ENCODE results near the gene ZFC3H1. TPM values are rescaled to one million over a fixed set of nuclear protein-coding genes. Genes with fewer than 3 reads are reported as not detected.

The ZFC3H1 gene
- total and polyA plus RNA-seq, 2 of the 4 experiments (the other 2 are of a cell fraction): 16.8 to 23.3 TPM

DNA sequence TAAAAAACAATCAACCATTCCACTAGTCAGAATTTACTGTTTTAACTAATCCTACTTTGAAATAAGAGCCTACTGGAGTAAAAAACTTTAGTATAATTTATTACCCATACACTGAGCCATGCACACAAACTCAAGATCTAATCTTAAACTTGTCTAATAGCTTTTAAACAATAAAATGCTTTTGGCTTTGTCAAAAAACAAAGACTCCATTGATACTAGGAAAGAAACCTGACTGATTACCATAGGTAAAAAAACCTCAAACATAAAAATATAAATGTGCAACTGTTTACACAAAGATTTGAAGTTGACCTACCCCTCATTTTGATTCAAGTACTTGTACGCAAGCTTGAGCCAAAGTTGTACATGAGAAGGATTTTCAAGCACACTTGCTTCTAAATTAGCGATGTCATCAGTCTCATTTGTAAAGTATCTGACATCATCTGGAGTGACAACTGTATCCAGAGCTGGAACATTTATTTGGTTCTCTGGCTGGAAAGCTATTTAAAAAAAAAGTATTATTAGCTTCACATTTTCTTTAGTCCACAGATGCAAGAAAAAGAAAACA, 36.1 kb downstream of the ZFC3H1 start:
- no peak overlapping the region for H2AK9ac ChIP-seq (replicated peaks; ENCODE audit: low read depth, low read length, poor library complexity)
- TF ChIP-seq CHD1 (IDR thresholded peaks at IDR 0.05; ENCODE audit: low read depth, low read length): no peak
- TF ChIP-seq, protein P1, sequence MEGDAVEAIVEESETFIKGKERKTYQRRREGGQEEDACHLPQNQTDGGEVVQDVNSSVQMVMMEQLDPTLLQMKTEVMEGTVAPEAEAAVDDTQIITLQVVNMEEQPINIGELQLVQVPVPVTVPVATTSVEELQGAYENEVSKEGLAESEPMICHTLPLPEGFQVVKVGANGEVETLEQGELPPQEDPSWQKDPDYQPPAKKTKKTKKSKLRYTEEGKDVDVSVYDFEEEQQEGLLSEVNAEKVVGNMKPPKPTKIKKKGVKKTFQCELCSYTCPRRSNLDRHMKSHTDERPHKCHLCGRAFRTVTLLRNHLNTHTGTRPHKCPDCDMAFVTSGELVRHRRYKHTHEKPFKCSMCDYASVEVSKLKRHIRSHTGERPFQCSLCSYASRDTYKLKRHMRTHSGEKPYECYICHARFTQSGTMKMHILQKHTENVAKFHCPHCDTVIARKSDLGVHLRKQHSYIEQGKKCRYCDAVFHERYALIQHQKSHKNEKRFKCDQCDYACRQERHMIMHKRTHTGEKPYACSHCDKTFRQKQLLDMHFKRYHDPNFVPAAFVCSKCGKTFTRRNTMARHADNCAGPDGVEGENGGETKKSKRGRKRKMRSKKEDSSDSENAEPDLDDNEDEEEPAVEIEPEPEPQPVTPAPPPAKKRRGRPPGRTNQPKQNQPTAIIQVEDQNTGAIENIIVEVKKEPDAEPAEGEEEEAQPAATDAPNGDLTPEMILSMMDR (conservative IDR thresholded peaks at IDR 0.05; ENCODE audit: low read depth, low read length): no peak
- TF ChIP-seq MAFK (IDR thresholded peaks at IDR 0.05; ENCODE audit: low read depth, low read length): no peak
- TF ChIP-seq, protein P2, sequence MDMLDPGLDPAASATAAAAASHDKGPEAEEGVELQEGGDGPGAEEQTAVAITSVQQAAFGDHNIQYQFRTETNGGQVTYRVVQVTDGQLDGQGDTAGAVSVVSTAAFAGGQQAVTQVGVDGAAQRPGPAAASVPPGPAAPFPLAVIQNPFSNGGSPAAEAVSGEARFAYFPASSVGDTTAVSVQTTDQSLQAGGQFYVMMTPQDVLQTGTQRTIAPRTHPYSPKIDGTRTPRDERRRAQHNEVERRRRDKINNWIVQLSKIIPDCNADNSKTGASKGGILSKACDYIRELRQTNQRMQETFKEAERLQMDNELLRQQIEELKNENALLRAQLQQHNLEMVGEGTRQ (IDR thresholded peaks at IDR 0.05; ENCODE audit: low read depth, low read length): no peak
- TF ChIP-seq RFX5 (IDR thresholded peaks at IDR 0.05; ENCODE audit: low read depth, low read length): no peak
- no peak for TF ChIP-seq CEBPB (IDR thresholded peaks at IDR 0.05; ENCODE audit: low read depth, low read length)
- no peak for TF ChIP-seq MXI1 (IDR thresholded peaks at IDR 0.05; ENCODE audit: borderline replicate concordance, low read depth, low read length)
- no peak for TF ChIP-seq RAD21 (IDR thresholded peaks at IDR 0.05; ENCODE audit: low read length)
- no peak for TF ChIP-seq RCOR1 (IDR thresholded peaks at IDR 0.05; ENCODE audit: insufficient replicate concordance, low read length)
- no peak for TF ChIP-seq POLR2A (IDR thresholded peaks at IDR 0.05; ENCODE audit: low read depth, low read length)
- no peak for TF ChIP-seq MAZ (IDR thresholded peaks at IDR 0.05; ENCODE audit: borderline replicate concordance, low read depth, low read length)
- TF ChIP-seq, protein P3, sequence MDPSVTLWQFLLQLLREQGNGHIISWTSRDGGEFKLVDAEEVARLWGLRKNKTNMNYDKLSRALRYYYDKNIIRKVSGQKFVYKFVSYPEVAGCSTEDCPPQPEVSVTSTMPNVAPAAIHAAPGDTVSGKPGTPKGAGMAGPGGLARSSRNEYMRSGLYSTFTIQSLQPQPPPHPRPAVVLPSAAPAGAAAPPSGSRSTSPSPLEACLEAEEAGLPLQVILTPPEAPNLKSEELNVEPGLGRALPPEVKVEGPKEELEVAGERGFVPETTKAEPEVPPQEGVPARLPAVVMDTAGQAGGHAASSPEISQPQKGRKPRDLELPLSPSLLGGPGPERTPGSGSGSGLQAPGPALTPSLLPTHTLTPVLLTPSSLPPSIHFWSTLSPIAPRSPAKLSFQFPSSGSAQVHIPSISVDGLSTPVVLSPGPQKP (IDR thresholded peaks at IDR 0.05; ENCODE audit: borderline replicate concordance, low read depth, low read length): no peak
- no peak overlapping the region for H3K4me3 ChIP-seq (ENCODE audit: insufficient read depth, low read depth, low read length)
- H3K4ac ChIP-seq (ENCODE audit: low read depth, low read length): no peak overlapping the region
- no peak overlapping the region for H3K4me2 ChIP-seq (ENCODE audit: low read depth, low read length)
- DNase-seq (no peak), ATAC-seq (ENCODE audit: low read depth) (no peak)
- no peak overlapping the region for H3K23ac ChIP-seq (ENCODE audit: low read depth, low read length)
- no CpG with 5 or more reads among the region's 2 CpGs for WGBS, 2 experiments (ENCODE audit: extremely low coverage in 2 of 2, insufficient read length in 1 of 2)
- in situ Hi-C loops (cut with MboI; ENCODE audit: low sequenced_read_pairs): no loop called here
- no peak overlapping the region for H2AFZ ChIP-seq (replicated peaks; ENCODE audit: low read length, poor library complexity)
- intact Hi-C loops (cut with micrococcal nuclease): no loop called here
- no peak overlapping the region for H4K91ac ChIP-seq (ENCODE audit: insufficient read depth, low read depth, low read length)
- ChIA-PET POLR2A (ENCODE audit: unreplicated experiment) (no interaction called here), CTCF (interaction anchor here (1.0 kb wide), 2 partner anchors 9 to 119 kb away, joined by 3 to 6 read pairs; no protein-coding TSS in a partner anchor)
- H3K4me1 ChIP-seq (ENCODE audit: control insufficient read depth, insufficient read depth, low read length): peaks cover 2% of the 10 kb centered on the region; the same call in 1 of the 2 replicates
- no peaks in the 10 kb centered on the region for H3K27me3 ChIP-seq (ENCODE audit: control insufficient read depth, insufficient read depth, low read length)
- H2BK20ac ChIP-seq (ENCODE audit: low read depth, low read length): no peak overlapping the region
- H3K18ac ChIP-seq (ENCODE audit: low read depth, low read length): no peak overlapping the region
- no peak overlapping the region for H2BK15ac ChIP-seq (ENCODE audit: low read depth, low read length)
- peaks cover 8% of the 10 kb centered on the region; the same call in 1 of the 2 replicates for H4K20me1 ChIP-seq (ENCODE audit: insufficient read depth, low read length)
- H4K5ac ChIP-seq (ENCODE audit: low read depth, low read length): no peak overlapping the region
- no peaks in the 10 kb centered on the region for H3K9me3 ChIP-seq (ENCODE audit: control insufficient read depth, insufficient read depth, low read length)
- H3K79me1 ChIP-seq (ENCODE audit: low read depth in 1 of 2, low read length in 2 of 2): peaks cover 7 to 15% of the 10 kb centered on the region in 2 experiments; a peak in 3 of 4 replicates
- no peak overlapping the region for H2AK5ac ChIP-seq (ENCODE audit: low read depth, low read length)
- no peak overlapping the region for H3K56ac ChIP-seq (ENCODE audit: extremely low read depth, insufficient read depth, low read length)
- no peak overlapping the region for H2BK5ac ChIP-seq (ENCODE audit: low read depth, low read length, poor library complexity, severe bottlenecking)
- no TSS peak for BruUV-seq (replicated peaks)
- no peaks in the 10 kb centered on the region for H3K9me1 ChIP-seq (ENCODE audit: insufficient read depth, low read length)
- H3K14ac ChIP-seq (replicated peaks; ENCODE audit: low read depth, low read length): no peak overlapping the region
- no peak overlapping the region for H4K8ac ChIP-seq (ENCODE audit: low read depth in 2 of 2, low read length in 2 of 2)
- no peak overlapping the region for H3K27ac ChIP-seq (ENCODE audit: insufficient read depth, low read length)
- H3K9ac ChIP-seq (ENCODE audit: low read depth, low read length): no peak overlapping the region
- dilution Hi-C loops (cut with HindIII; ENCODE audit: low sequenced_read_pairs, unreplicated experiment): no loop called here
- no peak overlapping the region for H2BK120ac ChIP-seq (ENCODE audit: low read depth, low read length)
- peaks cover 43% of the 10 kb centered on the region for H3K36me3 ChIP-seq (ENCODE audit: control insufficient read depth, insufficient read depth, low read length)

All from IMR-90 (cell line).